HG03103 (cell line): Measurements from ENCODE around the gene ADAMTS18.

ENCODE experiments used
- ATAC-seq: cut with Tn5 transposase; IDR thresholded peaks from one replicate; pipeline ENCODE4 v1.9.1; 2021; ENCODE audit warnings: low read depth; ENCODE audit not compliant: unreplicated experiment

The ADAMTS18 gene

DNA sequence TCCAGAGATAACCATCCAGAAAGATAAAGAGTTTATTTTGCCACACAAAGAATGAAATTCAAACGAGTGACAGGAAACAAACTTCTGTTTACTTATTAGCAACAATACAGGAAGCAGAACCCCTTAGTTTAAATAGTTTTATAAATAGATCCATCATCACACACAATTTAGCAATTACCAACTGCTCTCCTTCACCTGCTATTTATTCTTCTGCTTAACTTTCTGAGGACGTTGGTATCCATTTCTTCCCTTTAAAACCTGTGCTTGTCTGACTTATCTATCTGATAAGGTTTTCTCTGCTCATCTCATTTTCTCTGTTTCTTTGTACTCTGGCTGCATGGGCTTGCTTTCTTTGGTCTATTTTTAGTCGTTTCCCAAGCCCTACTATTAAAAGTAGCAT is 4.3 kb upstream of the ADAMTS18 start:
- no peak for ATAC-seq

DNA sequence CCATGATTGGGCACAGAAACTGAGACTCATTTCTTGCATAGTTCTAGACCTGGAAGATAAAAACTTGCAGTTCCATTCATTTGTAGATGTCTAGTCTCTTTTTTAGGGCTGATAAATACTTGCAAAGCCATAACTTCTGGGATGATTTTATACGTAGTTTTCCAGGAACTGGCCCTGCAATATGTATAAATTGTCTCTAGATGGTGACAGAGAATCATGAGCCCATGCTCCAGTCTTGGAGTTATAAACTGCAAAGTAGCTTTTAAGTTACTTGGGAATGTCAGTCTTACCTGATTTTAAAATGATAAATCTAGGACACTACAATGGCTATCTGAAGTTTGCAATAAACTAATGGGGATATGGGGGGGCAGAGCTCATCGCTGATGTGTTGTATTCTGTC is 3.0 kb upstream of the ADAMTS18 start:
- ATAC-seq = no peak

DNA sequence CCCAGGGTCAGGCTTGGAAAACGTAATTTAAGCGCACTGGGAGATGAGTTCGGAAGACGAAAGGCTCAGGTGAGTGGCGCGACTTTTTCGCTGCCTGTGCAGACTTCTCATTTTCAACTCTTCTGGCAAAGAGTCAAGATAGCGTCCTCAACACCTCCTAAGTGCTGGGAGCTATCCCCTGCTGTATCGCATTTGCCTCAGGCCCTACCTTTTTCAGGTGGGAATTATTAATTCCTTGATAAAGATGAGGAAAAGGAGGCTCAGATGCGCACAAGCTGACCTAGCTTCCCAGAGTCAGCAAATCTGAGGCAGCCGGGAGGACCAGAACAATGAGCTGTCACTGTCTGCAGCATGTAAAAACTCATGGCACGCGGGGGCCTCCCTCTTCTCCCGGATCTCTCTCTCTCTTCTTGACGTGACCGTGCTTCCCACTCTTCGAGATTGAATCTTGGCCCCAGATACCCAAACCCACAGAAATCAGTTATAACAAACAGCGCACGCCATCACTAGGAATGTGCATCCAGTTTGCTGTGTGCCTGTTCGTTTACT is 512 bp upstream of the ADAMTS18 start:
- ATAC-seq = no peak

DNA sequence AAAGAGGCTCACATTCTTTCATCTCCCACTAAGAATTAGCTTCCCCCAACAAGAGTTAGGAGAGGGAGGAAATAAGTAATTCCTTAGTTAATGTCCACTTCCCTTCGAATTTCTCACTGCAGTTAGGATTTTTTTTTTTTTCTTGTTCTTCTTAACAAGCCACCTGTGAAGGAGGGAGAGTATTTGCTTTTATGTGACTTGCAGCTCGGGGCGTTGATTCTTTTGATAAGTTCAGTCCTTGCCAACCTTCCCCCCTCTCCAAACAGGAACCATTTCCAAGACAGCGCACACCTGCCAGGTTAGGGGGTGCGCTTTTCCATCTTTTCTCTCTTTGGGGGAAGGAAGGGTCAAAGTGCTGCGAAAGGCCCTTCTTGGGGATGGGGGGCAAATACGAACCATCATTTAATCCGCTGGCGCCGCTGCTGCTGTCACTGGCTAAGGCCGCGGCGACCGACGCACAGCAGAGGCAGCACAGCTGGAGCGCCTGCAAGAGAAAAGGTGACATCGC is 758 bp downstream of the ADAMTS18 start:
- ATAC-seq = no peak

DNA sequence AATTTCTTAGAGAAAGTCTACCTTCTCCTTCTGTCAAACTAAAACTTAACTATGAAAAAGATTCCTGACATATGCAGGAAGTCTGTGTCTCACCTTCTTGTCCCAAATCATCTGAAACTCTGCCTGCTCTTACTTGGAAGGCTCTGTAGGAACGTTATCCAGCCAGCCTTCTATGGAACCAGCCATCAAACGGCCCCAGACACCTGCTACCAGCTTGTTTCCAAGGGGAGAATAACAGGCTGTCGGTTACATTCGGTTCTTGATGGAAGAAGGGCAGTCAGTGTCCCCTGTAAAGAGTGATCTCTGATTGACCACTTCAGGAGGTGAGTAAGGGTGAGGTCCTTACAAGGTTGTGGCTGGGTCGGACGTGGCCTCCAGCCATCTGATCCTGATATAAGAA is 1.7 kb downstream of the ADAMTS18 start:
- ATAC-seq = no peak

DNA sequence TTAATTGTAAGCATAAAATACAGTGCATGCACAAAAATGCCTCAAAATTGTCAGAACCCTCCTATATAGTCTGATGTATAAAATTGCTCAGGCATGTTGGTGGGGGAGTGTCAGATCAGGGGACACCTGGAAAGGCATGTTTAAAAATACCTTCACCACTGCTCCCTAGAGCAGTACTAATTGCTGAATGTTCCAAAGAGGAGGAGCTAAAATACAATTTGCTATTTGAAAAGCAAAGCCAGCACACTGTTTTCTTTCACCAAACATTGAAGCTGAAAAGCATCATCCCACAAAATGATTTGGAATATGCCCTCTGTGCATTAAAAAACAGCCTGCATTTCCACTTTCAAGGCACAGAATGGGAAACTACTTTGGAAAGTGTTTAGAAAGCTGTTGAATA is 2.6 kb downstream of the ADAMTS18 start:
- ATAC-seq = no peak

DNA sequence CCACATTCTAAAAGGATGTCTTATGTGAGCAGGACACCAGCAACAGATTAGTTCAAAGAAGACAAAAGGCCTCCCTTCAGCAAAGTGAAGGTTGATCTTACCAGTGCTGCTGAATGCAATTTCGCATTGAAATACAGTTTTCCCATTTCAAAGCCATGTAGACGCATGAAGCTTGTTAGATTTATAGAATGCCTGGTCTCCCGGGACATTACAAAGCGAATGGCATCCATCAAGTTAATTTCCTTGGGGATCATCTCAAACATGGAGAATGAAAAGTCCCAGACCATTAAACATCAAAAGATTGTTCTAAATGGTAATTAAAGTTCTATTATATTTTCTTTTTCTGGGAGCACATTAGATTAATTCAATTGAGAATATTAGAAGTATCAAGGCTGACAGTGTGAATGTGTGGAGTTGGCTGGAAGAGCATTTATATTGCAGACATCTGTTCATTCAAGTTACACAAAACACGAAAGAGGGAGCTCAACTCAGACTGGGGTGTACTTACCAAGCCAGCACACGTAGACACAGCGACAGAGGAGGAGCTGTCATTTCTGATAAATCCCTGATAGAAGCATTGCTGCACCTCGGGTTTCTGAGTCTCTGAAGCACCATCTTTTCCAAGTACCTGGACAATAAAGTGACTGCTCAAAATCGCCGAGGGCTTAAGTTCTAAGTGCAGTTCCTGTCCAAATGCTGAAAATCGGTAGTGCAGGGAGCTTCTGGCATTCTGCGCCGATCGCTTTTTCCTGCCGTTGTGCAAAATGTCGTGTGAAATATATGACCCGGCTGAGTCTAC is 3.8 kb downstream of the ADAMTS18 start:
- ATAC-seq = no peak

DNA sequence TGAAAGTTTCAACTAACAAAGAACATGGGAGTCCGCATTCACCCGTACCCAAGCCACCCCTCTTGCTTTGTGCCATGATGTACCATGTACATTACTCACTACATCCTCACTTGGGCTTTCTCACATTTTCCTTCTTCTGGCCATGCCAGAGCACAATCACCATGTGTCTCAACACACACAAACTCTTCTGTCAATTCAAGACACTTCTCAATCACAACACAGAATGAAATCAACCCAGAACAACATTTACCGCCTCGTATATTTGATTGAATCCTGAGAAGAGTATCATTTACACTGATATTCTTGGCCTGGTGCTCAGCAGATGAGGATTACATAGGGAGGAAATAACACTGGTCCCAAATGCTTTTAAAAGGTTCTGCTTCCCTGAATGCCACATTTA is 4.5 kb downstream of the ADAMTS18 start:
- no peak for ATAC-seq

DNA sequence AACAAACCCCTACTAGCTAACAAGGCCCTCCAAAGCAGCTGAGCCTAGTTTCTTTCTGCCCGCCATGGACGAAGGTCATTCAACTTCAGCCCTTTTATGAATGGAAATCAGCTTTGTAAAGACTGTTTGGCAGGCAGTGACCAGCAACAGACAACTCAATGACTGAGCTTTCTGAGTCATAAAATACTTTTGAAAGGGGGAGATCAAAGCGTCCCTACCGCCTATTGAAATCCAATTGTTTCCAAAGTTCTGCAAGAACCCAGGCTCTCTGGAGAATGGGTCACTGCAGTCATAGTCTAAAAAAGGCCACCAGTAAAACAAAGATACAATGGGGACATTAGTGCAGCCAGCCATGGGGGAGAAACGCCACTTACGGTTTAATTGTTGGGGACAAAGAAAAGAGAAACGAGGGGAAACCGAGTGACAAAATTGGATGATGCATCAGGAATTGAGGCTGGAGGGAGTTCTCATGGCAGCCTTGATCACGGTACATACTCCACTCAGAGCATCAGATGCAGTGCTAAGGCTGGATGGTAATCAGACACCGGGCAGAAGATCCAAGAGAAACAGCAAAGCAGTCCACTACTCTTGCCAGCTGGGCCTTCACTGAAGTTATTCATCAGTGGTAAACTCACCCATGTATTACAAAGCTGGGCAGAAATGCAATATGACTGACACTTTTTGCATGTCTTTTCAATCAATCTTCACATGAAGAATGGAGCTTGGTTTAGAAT is 9.8 kb downstream of the ADAMTS18 start:
- ATAC-seq = no peak

DNA sequence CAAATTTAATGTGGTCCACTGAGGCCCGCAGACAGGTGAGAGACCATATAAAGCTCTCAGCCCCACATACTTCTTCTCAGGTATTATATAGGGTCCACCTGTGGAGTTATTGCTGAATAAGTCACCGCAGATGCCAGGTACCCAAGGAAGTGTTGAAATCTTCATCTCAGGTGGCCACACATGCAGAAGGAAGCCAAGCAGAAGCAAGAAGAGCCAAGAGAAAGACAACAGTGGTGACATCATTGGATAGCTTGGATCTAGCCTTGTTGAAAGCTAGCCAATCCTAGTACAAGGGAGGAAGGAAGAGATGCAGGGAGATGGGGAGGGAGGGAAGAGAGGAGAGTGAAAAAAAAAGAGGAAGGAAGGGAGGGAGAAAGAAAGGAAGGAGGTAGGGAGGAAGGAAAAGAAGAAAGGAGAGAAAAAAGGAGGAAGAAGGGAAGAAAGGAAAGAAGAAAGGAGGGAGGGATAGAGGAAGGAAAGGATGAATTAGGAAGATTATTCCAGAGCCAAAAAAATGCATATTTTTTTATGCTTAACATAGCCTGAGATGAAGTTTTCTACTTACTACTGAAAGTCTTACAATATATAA is 12.5 kb downstream of the ADAMTS18 start:
- no peak for ATAC-seq

DNA sequence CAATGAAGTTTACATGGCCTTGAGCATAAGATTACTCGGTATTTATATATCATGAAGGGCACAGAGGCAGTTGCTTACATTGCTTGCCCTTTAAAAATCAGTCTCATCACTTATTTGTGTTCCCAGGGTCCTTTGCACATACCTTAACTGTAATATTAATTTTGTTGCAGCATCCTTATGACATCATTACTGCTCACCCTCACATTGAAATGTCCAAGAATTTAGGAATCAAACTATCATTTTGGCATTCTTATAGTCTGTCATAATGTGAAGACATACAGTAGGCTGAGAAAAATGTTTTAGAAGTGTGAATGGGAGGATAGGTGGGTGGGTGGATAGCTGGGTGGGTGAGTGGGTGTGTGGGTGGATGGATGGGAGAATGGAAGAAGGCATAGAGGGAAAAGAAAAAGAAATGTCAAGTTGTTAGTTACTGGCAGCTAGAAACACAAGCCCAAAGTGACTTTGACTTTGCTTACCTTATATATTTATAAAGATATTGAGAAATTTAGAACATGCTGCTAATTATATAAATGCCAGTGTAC is 17.8 kb downstream of the ADAMTS18 start:
- no peak for ATAC-seq

DNA sequence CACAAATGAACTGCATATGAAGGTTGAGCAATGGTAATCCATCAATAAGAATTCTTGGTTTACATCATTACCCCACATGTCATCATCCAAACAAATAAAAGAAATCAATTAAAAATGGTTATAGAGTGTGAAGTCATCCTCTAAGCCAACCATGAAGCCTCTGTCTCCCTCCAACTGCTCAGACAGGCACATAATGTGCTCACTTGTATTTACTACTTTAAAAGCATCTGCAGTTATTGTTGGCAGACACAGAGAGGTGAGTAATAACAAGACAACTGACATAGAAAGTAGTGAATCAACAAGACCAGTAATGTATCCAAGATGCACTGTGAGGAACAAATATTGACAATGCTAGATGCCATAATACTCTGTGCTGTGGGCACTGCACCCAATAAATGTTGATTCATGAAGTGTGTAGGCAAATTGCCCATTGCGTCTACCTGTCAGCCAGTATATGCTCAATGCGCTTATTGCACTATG is 20.0 kb downstream of the ADAMTS18 start:
- ATAC-seq = no peak

DNA sequence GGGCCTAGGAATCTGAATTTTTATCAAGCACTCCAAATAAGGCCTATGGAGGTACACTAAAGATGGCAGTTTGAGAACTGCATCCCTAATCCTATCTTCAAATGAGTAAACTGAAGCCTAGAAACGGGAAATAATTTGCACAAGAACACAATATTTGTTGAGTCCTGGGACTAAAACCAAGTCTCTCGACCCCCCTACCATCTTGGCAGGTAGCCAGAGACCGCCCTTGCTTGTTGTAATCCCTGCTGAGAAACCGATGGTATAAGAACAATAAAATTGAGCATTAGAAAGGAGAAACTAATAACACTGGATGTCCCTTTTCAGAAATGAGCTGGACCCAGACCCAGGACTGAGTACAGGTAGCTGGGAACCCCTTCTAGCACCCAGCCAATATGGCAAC is 24.4 kb downstream of the ADAMTS18 start:
- ATAC-seq = no peak

DNA sequence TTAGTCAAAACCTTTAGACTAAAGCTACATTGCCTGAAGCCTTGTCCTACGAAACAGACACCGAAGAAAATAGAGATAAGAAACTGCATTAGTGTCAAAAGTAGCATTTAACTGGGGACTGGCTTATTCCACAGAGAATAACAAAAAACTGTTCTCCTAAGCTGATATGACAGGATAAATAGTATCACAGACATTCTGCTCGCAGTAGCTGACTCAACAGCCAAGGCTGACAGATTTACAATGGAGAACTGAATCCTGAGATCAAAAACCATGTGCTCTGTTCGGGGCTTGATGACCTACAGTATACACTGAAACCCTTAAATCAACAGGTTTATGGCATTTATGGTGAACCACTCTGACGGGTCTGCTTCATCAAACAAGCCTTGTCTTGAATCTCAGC is 25.5 kb downstream of the ADAMTS18 start:
- no peak for ATAC-seq

DNA sequence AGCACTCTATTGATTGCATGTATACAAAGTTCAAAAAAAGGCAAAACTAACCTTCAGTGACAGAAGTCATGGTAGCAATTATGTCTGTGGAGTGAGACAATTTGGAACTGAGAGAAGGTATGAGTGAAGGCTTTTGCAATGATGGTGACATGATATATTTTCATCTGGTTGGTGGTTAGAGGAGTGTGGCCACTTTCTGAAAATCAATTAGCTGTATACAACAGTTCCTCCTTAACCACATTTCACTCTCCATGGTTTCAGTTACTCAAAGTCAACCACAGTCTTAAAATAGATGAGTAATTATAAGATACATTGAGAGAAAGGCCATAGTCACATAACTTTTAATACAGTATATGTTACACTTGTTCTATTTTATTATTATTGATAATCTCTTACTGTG is 26.2 kb downstream of the ADAMTS18 start:
- ATAC-seq = peak; percentile 56

DNA sequence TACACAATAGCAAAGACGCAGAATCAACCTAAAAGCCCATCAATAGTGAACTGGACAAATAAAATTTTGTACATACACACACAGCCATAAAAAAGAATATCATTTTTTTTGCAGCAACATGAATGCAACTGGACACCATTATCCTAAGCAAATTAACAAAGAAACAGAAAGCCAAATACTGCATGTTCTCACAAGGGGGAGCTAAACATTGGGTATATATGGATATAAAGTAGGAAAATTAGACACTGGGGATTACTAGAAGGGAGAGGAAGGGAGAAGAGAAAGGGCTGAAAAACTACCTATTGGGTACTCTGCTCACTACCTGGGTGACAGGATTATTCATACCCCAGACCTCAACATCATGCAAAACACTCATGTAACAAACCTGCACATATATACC is 28.2 kb downstream of the ADAMTS18 start:
- no peak for ATAC-seq

DNA sequence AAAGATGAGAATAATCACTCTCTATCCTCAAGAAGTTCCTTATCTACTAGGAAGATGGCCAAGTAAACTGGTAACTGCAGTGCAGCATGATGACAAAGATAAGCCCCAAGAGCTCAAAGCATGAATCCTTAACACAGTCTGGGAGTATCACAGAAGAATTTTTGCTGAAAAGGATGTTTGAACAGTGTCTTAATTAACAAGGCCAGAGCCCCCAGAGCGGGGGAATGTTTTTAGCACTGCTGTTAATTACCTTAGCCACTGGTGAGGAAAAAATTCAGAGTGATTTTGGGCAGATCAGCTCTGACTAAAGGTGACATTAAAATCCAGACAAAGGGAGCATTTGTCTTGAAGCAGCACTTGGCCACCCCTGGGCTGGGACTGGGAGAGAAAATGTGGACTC is 30.1 kb downstream of the ADAMTS18 start:
- ATAC-seq = no peak

DNA sequence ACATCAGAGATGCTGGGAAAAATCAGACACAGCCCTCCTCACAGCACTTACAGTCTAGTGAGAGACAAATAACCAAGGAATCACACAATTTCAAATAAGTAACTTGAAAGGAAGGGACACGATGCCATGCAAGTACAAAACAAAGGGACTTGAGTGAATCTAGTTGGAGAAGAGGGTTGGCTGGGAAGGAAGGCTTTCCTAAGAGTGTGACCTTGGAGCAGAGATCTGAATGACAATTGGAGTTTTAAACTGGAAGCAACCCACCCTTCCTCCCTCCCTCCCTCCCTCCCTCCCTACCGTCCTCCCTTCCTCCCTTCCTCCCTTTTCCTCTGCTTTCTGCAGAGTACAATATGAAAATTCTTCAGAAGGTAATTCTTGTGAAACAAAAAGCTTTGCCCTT is 31.1 kb downstream of the ADAMTS18 start:
- no peak for ATAC-seq

DNA sequence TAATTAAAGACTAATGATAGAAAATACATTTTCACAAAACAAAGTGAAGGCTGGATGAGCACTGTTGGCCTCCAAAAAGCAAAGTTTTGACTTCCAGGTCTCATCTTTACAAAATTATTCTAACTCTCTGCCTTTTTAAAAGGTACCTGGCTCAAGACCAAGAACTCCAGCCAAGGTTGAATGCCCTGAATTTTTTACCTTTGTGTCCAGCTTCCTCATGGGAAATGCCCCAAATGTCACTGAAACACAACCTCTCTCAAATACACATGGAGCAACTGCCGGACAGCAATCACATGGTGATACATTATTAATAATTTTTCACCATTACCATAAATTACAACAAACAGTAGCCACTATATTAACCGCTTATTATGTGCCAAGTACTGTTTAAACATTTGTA is 32.2 kb downstream of the ADAMTS18 start:
- ATAC-seq = no peak

DNA sequence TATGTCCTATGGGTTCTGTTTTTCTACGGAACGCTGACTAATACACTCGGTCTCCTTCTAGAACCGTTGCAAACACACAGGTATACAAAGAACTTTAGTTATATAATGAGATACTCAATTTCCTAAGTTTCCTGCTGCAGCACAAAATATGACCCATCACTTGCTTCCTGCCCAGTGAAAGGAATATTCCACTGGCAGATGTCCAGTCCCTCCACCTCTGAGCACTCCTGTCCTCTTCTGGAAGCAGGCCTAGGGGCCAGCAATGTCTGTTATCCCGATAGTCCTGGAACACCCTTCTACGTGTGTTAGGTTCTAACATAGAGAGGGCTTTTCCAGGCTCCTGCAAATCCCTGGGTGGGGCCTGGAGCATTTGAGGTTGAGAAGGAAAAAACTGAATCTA is 32.7 kb downstream of the ADAMTS18 start:
- ATAC-seq = no peak

DNA sequence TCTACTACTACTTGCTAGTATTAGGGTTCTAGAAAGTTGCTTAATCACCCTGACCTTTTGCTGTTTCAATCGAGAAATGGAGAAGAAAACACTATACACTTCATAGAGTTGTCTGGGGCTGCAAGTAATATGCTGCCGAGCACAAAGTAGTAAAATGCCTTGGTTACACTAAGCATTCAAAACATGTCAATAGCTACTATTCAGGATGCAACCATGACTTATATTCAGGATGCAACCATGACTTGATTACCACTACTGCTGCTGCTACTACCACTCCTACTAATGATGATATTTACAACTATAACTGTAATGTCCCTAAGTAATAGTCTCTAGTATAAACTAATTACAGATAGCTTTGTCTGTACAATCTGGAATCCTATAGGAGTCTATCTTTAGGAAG is 35.3 kb downstream of the ADAMTS18 start:
- no peak for ATAC-seq
